Measurements from ENCODE around the gene ATP10A. TPM values are rescaled to one million over a fixed set of nuclear protein-coding genes. Genes with fewer than 3 reads are reported as not detected.

The ATP10A gene
- total RNA-seq, 1 experiment from 2014 or later, result 3.9 TPM

DNA sequence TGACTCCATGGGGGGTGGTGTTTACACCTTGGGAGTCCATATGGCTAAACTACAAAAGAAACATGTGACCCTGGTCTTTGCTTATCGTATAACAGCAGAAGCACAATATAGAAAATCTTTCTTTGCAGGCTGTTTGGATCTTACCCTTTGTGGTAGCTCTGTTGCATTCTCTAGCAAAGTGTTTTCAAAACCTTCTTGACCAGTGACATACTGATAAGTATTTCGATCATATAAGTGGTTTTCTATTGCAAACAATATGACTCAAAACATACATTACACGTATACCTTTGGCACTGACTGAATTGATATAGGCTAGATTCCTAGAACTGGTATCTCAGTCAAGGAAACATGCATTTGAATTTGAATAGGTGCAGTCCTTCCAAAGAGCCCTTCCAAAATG is 24.7 kb upstream of the ATP10A start:
- TF ChIP-seq, protein P1, sequence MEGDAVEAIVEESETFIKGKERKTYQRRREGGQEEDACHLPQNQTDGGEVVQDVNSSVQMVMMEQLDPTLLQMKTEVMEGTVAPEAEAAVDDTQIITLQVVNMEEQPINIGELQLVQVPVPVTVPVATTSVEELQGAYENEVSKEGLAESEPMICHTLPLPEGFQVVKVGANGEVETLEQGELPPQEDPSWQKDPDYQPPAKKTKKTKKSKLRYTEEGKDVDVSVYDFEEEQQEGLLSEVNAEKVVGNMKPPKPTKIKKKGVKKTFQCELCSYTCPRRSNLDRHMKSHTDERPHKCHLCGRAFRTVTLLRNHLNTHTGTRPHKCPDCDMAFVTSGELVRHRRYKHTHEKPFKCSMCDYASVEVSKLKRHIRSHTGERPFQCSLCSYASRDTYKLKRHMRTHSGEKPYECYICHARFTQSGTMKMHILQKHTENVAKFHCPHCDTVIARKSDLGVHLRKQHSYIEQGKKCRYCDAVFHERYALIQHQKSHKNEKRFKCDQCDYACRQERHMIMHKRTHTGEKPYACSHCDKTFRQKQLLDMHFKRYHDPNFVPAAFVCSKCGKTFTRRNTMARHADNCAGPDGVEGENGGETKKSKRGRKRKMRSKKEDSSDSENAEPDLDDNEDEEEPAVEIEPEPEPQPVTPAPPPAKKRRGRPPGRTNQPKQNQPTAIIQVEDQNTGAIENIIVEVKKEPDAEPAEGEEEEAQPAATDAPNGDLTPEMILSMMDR (conservative IDR thresholded peaks at IDR 0.05), result no peak
- H3K9me3 Mint-ChIP-seq, result peaks cover 4 to 10% of the 10 kb centered on the region in 2 experiments; a peak in 3 of 5 replicates
- H2BK5ac ChIP-seq (ENCODE audit: insufficient read length, low read length), result no peak overlapping the region

More for the DNA sequence above, 24.7 kb upstream of the ATP10A start:
- DNase-seq, result no peak
- Histone ChIP-seq H2AK5ac (ENCODE audit: insufficient read length, low read length) (no peak overlapping the region), H3K18ac (ENCODE audit: insufficient read length, low read depth, low read length) (no peak overlapping the region), H3K79me1 (ENCODE audit: insufficient read depth, low read depth, low read length, poor library complexity, severe bottlenecking) (no peaks in the 10 kb centered on the region), H3K4ac (ENCODE audit: low read depth, low read length) (no peak overlapping the region), H3K4me2 (ENCODE audit: insufficient read depth, insufficient read length, low read length) (no peak overlapping the region), H3K4me1 (ENCODE audit: insufficient read depth, low read length) (no peaks in the 10 kb centered on the region), H3T11ph (ENCODE audit: low read length) (no peak overlapping the region), H2AFZ (ENCODE audit: low read length) (no peak overlapping the region), H3K9me3 (ENCODE audit: control insufficient read depth, low read depth, low read length) (no peaks in the 10 kb centered on the region), H3K14ac (ENCODE audit: insufficient read depth, low read length) (no peak overlapping the region), H4K91ac (ENCODE audit: insufficient read length, low read depth, low read length) (no peak overlapping the region), H2BK12ac (ENCODE audit: insufficient read length, low read depth, low read length) (no peak overlapping the region), H3K27ac (ENCODE audit: insufficient read length, low read depth, low read length) (no peak overlapping the region), H2BK15ac (ENCODE audit: low read depth, low read length) (no peak overlapping the region), H3K27me3 (ENCODE audit: insufficient read depth, low read length) (no peaks in the 10 kb centered on the region), H3K9ac (ENCODE audit: extremely low read depth, insufficient read length, low read length) (no peak overlapping the region), H2BK120ac (ENCODE audit: low read depth, low read length, poor library complexity, severe bottlenecking) (no peak overlapping the region), H3K23me2 (ENCODE audit: insufficient read length, low read depth, low read length, poor library complexity, severe bottlenecking) (no peaks in the 10 kb centered on the region), H3K79me2 (ENCODE audit: insufficient read depth, low read length) (no peaks in the 10 kb centered on the region), H4K5ac (ENCODE audit: insufficient read length, low read depth, low read length) (no peak overlapping the region), H4K20me1 (ENCODE audit: control insufficient read depth, insufficient read depth, insufficient read length) (no peaks in the 10 kb centered on the region), H4K8ac (replicated peaks; ENCODE audit: insufficient read length, low read depth, low read length) (no peak overlapping the region), H3K23ac (ENCODE audit: insufficient read length, low read depth, low read length) (no peak overlapping the region), H3K56ac (ENCODE audit: insufficient read length, low read depth, low read length) (no peak overlapping the region), H2BK20ac (ENCODE audit: low read depth, low read length, poor library complexity, severe bottlenecking) (no peak overlapping the region)
- Mint-ChIP-seq H3K4me3 (no peak overlapping the region), H3K27ac (no peak overlapping the region), H3K27me3 (ENCODE audit: low read depth) (peaks cover 5% of the 10 kb centered on the region), H3K36me3 (ENCODE audit: insufficient read depth in 1 of 3, low read depth in 3 of 3) (peaks cover 0 to 10% (median 0%) of the 10 kb centered on the region in 3 experiments; a peak in 2 of 7 replicates), H3K4me1 (peaks cover 11 to 13% of the 10 kb centered on the region in 2 experiments)
- WGBS (ENCODE audit: extremely low coverage, insufficient read length, low lambda C conversion rate), result no CpG with 5 or more reads among the region's 3 CpGs
